ENCODE data around the gene SIL1. TPM values are rescaled to one million over a fixed set of nuclear protein-coding genes. Genes with fewer than 3 reads are reported as not detected.

SIL1 gene
- total RNA-seq, 4 donors from 2014 or later = 20.3 to 39.2 (median 29.1) TPM

DNA sequence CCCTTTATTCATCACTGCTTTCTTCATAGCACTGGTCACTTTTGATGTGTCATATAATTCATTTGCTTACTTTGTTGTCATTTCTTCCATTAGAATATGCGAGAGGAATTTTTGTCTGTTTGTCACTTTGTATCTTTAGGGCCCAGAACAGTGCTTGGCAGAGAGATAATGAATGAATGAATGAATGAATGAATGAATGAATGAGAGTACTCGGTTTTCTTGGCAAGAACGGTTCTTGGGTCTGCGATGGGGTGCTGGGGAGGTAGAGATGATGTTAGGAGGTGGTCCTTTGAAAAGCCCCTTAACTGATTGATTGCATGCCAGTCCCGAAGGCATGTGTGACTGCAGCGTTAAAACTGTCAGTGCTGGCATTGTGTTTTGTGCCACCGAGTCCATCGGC, 270.6 kb downstream of the SIL1 start:
- no peaks in the 10 kb centered on the region for H3K9me3 ChIP-seq
- peak overlapping the region in 2 of 4 donors; percentile 7 to 42 for H3K27ac ChIP-seq (replicated peaks in 1 of 4)
- peaks cover 62 to 78% (median 75%) of the 10 kb centered on the region in 4 donors for H3K36me3 ChIP-seq
- peaks cover 17 to 35% (median 26%) of the 10 kb centered on the region in 4 donors for H3K4me1 ChIP-seq
- TF ChIP-seq POLR2AphosphoS5 (IDR thresholded peaks at IDR 0.05) (no peak), EP300 (IDR thresholded peaks at IDR 0.05) (no peak), POLR2A (IDR thresholded peaks at IDR 0.05; ENCODE audit: low read depth) (no peak)
- TF ChIP-seq, protein P1, sequence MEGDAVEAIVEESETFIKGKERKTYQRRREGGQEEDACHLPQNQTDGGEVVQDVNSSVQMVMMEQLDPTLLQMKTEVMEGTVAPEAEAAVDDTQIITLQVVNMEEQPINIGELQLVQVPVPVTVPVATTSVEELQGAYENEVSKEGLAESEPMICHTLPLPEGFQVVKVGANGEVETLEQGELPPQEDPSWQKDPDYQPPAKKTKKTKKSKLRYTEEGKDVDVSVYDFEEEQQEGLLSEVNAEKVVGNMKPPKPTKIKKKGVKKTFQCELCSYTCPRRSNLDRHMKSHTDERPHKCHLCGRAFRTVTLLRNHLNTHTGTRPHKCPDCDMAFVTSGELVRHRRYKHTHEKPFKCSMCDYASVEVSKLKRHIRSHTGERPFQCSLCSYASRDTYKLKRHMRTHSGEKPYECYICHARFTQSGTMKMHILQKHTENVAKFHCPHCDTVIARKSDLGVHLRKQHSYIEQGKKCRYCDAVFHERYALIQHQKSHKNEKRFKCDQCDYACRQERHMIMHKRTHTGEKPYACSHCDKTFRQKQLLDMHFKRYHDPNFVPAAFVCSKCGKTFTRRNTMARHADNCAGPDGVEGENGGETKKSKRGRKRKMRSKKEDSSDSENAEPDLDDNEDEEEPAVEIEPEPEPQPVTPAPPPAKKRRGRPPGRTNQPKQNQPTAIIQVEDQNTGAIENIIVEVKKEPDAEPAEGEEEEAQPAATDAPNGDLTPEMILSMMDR (IDR thresholded peaks at IDR 0.05) = no peak
- H3K4me3 ChIP-seq = no peak overlapping the region
- intact Hi-C loops (cut with DNase I) = no loop called here
- no peak for DNase-seq (ENCODE audit: extremely low spot score)
- 74% methylated on average over 7 of the region's 8 CpGs for WGBS
- H3K27me3 ChIP-seq = no peaks in the 10 kb centered on the region

DNA sequence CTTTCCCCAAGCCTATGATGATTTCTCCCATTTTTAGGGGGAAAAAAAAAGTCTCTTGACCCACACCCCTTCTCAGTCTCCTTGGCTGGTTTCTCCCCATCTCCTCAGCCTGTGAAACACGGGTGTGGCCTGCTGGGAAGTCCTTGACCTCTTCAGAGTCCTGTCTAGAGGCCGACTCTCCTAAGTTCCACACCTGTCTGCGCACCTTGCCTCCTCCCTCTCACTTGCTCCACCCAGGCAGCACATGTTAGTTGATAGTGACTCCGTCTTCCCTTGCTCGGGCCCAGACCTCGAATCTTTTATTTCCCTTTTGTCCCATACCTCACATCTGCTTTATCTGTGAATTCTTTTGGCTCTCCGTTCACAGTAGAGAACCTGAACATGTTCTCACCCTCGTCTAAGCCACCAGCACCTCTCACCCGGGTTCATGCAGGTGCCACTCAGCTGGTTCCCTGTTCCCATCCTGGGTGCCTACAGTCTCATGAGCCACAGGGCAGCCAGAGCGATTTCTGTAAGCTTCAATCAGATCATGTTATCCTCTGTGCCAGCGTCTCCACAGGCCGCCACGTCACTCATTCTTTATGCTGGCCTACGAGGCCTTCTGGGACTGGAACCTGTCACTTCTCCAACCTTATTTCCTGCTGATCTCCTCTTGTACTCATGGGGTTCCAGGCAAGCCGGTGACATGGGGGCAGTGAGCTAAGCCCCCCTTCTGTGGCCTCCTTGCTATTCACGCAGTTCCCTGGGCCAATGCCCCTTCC, 271.3 kb downstream of the SIL1 start:
- DNase-seq (ENCODE audit: extremely low spot score) = no peak
- TF ChIP-seq EP300 (IDR thresholded peaks at IDR 0.05) (no peak), POLR2A (IDR thresholded peaks at IDR 0.05; ENCODE audit: low read depth) (no peak), POLR2AphosphoS5 (IDR thresholded peaks at IDR 0.05) (no peak)
- TF ChIP-seq, protein P1 (IDR thresholded peaks at IDR 0.05) = no peak
- WGBS = 94% methylated on average over 16 of the region's 16 CpGs
- Histone ChIP-seq H3K36me3 (peaks cover 55 to 72% (median 69%) of the 10 kb centered on the region in 4 donors), H3K27ac (replicated peaks in 1 of 4) (peak overlapping the region in 2 of 4 donors; percentile 7 to 42), H3K9me3 (no peaks in the 10 kb centered on the region), H3K27me3 (no peaks in the 10 kb centered on the region), H3K4me3 (no peak overlapping the region), H3K4me1 (peaks cover 21 to 42% (median 27%) of the 10 kb centered on the region in 4 donors)
- intact Hi-C loops (cut with DNase I) = no loop called here

DNA sequence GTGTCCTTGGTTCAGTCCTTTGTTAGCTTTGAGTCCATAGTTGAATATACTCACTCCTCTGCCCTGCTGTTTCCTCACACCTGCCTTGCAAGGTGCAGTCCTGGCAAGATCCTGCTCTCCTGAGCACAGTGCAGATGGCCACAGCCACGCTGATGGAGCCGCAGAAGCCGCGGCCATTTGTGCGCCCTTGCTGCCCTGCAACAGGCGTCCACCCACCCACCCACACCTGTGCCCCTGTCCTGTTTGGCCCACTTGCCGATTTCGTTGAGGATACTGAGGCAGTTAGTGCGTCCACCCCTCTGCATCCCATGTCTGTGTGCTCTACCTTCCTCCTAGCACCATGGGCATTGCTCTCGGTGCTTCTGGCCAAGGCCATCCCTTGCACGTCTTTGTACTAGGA, 271.9 kb downstream of the SIL1 start:
- Histone ChIP-seq H3K9me3 (no peaks in the 10 kb centered on the region), H3K36me3 (peaks cover 49 to 66% (median 63%) of the 10 kb centered on the region in 4 donors), H3K4me3 (no peak overlapping the region), H3K27ac (replicated peaks in 1 of 4) (no peak overlapping the region), H3K4me1 (peaks cover 24 to 44% (median 27%) of the 10 kb centered on the region in 4 donors), H3K27me3 (no peaks in the 10 kb centered on the region)
- TF ChIP-seq, protein P1 (IDR thresholded peaks at IDR 0.05) = no peak
- TF ChIP-seq POLR2A (IDR thresholded peaks at IDR 0.05; ENCODE audit: low read depth) = no peak
- TF ChIP-seq EP300 (IDR thresholded peaks at IDR 0.05) = no peak
- TF ChIP-seq POLR2AphosphoS5 (IDR thresholded peaks at IDR 0.05) = no peak
- intact Hi-C loops (cut with DNase I) = no loop called here
- WGBS = 96% methylated on average over 11 of the region's 11 CpGs
- no peak for DNase-seq (ENCODE audit: extremely low spot score)

DNA sequence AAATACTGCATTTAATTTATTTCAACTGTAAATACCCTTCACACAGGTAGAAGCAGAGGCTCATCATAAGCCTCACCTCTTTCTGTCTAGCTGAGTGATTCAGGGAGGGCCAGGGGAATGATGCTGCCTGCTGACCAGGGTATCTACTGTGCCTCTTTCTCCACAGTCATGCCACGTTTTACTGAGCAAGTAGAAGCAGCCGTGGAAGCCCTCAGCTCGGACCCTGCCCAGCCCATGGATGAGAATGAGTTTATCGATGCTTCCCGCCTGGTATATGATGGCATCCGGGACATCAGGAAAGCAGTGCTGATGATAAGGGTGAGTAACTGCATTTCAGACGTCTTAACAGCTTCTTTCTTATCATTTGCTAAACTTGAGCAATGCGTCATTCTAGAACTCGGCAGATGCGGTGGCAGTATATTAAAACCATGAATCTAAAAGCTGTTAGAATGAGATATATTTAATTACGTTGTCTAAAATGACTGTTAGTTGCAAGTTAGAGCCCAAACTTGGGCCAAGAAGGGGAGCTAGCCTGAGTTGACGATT, 273.0 kb downstream of the SIL1 start:
- TF ChIP-seq POLR2A (IDR thresholded peaks at IDR 0.05; ENCODE audit: low read depth) (no peak), POLR2AphosphoS5 (IDR thresholded peaks at IDR 0.05) (no peak), EP300 (IDR thresholded peaks at IDR 0.05) (no peak)
- TF ChIP-seq, protein P1 (IDR thresholded peaks at IDR 0.05) = no peak
- WGBS = 87% methylated on average over 10 of the region's 12 CpGs

More for the DNA sequence above, 273.0 kb downstream of the SIL1 start:
- H3K27me3 ChIP-seq = no peaks in the 10 kb centered on the region
- peaks cover 24 to 44% (median 27%) of the 10 kb centered on the region in 4 donors for H3K4me1 ChIP-seq
- intact Hi-C loops (cut with DNase I) = no loop called here
- H3K27ac ChIP-seq (replicated peaks in 1 of 4) = no peak overlapping the region
- no peaks in the 10 kb centered on the region for H3K9me3 ChIP-seq
- H3K4me3 ChIP-seq = no peak overlapping the region
- peaks cover 38 to 62% (median 54%) of the 10 kb centered on the region in 4 donors for H3K36me3 ChIP-seq
- DNase-seq (ENCODE audit: extremely low spot score) = no peak

Data from esophagus muscularis mucosa (tissue), 4 donors.